Left lobe of liver (tissue), 2 donors: ENCODE measurements around the gene ADGRB3. TPM values are rescaled to one million over a fixed set of nuclear protein-coding genes. Genes with fewer than 3 reads are reported as not detected.

Experiments used
- ATAC-seq: fragments of 200-7000 bp; cut with Tn5 transposase; one replicate; pipeline ENCODE4 v1.9.1; 2020; ENCODE audit warnings: mild to moderate bottlenecking, moderate library complexity
- DNase-seq: peaks from one replicate; pipeline ENCODE4 v3.0.0-alpha.2; 2020; ENCODE audit warnings: low spot score
- total RNA-seq: library from RNA; stranded (reverse); gene quantifications from one replicate; pipeline ENCODE4 v1.2.1, GENCODE V29; 2021
- donor health status: DM: no; HTN: no; CAD: no; lungs with moderate emphysema.
- donor health status: DM: no; HTN: yes; CAD: no.

ADGRB3 gene
- total RNA-seq, 1 donor from 2014 or later, result 0.38 TPM

DNA sequence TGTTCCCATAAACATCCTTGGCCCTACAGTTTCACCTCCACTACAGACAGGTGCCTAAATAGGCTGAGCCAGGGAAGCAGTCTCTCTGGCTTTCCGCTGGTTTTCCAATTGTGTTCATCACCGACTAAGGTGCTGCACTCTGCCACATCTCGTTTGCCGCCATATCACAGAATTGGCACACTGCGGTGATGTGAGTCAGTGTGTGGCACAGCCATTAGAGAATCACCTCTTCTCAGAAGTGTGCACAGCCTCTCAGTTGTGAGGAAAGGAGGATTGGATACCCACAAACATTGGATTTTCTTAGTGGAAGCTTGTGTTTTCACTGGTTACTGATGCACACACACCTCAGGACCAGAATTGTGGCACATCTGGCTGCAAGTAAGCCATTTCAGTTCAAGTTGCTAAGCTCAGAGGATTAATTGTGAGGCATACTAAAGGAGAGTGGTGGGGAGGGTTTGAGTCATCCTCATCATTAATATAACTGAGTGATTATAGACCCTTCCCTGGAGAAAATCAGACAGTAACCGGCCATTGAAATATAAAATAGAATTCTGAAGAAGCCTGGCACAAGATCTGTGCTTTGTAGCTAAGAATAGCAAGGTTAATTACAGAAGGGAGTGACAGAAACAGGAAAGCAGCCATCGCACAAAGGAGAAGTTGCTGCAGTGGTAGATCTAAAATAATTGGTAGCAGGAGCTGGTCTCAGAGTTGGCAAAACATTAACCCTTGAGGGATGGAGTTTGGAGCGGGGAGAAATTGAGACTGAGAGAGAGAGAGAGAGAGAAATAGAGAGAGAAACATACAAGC lies 654.8 kb downstream of the ADGRB3 start:
- no peak for ATAC-seq
- DNase-seq, result no peak

DNA sequence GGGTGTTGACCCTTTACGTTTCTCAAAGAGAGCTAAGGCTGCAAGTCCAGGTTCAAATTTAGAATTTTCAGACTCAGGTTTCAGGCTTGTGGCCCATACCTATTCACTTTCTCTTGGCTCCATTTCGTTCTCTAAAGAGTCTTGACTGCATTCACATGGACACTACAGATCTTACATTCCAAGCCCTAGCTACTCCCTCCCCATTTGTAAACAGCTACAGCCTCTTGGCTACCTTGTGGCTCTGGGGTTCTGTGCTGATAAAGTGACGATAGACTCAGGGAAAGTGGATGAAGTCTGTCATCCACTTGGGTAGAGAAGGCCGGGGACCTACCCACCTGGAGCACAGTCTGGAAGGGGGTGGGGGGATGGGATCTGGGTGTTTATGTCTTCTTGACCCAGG lies 658.4 kb downstream of the ADGRB3 start:
- ATAC-seq (no peak), DNase-seq (no peak)

DNA sequence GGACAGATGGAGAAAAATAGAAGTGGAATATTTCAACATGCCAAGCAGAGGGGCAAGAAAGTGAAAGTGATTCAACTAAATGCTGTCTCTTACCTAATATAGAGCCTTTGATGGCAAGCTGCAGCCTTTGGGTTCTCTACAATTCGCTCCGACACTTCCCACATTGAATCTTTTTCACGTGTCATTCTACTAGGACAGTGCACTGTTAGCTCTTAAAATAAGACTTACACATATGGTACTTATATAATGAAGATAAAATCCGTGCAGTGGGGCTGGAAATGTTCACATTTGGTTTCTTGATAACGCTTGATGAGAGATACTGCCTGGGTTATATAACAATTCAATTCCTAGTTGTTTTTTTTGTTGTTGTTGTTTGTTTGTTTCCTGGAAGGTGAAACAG lies 659.3 kb downstream of the ADGRB3 start:
- DNase-seq (no peak), ATAC-seq (no peak)

DNA sequence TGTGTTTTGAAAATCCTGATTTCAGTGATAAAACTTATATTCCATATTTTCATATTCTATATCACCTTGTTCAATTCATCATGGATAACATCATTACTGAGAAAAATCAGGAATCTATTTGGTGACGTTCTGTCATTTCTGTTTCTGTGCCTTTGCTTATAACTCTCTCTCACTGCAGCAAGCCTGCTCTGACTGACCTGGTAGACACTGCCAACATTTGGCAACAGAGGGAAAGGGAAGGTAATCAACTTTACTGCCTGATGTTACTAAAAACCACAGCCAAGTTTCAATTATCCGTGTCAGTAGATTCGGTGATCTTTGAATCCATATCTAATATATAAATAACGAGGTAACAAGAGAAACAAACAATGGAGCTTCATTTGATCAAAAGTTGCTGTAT lies 659.8 kb downstream of the ADGRB3 start:
- ATAC-seq, result no peak

DNA sequence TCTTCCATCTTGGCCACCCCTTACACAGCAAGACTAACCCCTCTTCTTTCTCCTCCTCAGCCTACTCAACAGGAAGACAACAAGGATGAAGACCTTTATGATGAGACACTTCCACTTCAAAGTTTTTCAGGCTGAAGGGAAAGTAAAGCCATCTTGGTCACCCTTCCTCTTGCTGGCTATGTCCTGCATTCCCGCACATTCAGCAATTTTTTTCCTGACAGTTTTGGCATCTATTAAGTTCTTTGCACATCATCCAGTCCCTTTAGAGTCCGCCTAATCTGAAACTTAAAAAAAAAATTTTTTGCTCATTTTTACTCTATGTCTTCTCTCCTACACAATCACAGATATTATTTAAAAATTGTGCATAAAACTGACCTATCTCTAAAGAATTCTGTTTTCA lies 668.3 kb downstream of the ADGRB3 start:
- DNase-seq, result no peak
- no peak for ATAC-seq

More for the DNA sequence above, 659.8 kb downstream of the ADGRB3 start:
- no peak for DNase-seq

DNA sequence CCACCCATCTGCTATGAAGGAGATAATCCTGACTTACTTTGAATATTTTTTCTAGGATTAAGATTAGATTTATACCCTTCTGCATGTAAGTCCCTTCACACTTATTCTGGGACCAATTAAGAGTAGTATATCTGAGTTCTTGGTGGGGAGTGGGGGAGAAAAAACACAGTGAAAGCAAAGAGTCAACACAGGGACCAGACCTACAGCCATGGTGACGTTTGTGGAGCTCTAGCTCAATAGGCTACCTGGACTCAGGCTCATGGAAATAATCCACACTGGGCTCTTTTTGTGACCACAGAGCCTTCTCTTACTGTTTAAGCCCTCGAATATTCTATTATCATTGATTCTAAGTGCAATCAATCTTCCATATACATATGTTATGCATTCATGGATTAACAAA lies 670.4 kb downstream of the ADGRB3 start:
- DNase-seq (no peak), ATAC-seq (no peak)

DNA sequence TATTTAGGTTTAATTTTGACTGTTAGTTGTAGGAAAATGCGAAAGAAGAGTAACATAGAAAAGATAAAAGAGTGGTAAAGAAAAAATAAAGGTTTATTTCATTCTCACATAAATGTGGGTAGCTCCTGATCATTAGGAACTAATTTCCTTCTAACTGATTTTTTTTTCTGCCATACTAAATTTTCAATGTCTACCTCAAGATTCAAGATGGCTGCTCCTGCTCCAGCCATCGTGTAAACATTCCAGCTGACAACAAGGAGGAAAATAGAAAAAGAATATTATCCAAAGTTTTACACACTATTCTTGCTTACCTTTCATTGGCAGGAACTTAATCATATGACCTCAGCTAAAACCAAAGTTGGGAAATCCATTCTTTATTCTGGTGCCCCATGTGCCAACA lies 673.5 kb downstream of the ADGRB3 start:
- no peak for DNase-seq

DNA sequence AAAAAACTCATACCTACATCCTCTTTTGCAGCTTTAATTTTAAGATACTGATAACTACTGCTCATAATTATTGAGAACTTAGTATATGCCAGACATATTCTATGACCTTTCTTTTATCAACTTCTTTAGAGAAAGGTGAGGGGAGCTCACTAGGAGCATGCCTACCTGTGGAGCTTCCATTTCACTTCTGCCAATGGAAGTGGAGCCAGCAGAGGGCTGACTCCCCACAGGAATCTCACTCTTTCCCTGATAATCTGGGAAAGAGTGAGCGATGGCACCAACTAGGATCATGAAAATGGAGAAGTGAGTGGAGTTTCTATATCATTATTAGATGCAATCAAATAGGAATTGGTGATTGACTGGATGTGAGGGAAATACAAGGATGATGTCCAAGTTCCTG lies 676.8 kb downstream of the ADGRB3 start:
- no peak for DNase-seq
- no peak for ATAC-seq

More for the DNA sequence above, 673.5 kb downstream of the ADGRB3 start:
- no peak for ATAC-seq

DNA sequence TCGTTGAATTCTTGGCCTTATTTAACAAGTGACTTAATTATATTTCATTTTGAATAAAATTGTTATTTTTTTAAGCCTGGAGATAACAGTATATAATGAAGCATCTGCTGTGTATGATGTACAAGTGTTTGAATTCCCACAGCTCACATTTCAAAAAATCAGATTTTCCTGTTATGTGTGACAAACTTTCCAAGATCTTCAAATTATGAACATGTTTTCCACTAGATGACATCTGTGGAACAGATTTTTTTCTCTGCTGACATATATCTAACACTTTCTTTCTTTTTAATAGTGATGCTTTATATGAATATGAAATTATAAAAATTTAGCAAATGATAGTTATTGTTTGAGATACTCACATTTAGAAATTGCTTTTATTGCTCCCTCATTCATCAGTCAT lies 678.9 kb downstream of the ADGRB3 start:
- ATAC-seq, result no peak
- no peak for DNase-seq

DNA sequence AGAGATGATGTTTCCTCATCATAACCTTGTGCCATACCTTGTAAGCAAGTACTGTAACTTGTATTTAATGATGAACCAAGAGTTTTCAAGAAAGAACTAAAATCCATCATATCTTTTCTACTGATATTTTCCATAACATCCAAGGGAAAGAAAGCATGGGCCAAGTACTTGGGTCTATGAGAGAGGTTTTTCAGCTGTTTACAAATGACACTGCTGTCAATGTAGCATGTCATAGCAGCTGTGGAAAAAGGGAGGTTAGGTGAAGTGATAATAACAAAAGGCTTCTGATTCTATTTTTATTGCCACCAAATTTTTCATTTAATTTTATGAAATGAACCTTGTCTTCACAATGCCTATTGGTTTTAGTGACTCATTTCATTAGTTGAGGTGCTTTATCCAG lies 679.4 kb downstream of the ADGRB3 start:
- ATAC-seq (no peak), DNase-seq (no peak)

DNA sequence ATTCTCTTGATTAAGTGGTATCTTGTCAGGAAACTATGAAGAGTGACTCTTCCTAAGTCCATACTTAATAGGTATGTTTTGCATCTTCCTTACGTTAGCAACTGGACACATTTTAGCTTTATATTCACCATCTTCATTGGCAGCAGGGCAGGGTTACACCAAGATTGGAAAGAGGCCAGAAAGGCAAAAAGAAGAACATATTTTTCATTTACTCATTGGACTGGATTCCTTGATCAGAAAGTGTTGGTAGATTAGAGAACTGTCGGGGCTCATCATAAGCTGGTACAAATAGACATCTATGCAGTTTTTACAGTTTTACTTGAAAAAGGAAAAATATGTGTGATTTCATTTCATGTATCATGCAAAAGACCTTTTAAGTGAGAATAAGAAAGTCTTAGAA lies 696.8 kb downstream of the ADGRB3 start:
- no peak for DNase-seq
- ATAC-seq, result no peak

DNA sequence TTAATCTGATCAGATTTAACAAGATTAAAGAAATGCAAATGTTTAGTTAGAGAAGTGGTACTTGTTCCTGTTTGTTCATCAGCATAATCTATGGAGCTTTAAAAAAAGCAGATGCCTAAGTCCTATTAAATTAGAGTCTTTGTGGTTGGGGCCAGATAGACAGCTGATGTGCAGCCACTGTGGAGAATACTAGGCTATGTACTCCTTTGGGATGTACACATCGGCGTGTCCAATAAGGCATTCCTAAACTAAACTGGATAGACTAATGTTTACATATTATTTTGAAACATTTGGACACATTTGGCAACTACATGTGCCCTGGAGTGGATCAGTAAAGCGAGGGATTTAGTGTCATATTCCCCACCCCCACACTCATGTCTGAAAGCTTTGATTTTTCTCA lies 702.2 kb downstream of the ADGRB3 start:
- ATAC-seq, result no peak

DNA sequence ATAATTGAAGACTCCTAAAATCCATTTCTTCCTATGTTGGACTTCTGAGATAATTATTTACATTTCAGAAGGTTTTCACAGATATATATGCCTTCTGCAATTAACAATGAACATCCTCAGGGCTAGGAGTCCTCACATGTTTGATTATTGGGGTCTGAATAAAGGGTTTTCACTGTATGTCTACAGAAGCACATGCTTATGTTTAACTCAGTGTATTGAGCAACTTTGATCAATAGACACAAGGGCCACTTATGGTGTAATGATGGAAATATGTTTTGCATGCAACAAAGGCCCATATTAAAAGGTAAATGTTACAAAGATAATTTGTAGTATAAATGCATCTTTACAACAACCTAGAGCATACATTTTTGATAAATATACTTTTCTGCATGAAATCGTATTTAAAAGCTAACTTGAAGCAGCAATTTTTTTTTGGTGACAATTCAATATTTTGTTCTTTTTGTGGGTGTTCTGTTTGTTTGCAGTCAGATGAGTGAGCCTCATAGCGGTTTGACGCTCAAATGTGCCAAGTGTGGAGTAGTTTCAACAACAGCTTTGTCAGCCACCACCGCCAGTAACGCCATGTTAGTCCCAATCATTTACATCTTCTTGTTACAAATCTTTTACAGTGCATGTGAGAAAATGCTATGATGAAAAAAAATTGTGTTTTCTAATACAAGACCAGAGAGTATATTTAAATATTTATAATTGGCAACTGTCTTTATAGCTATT lies 703.5 kb downstream of the ADGRB3 start:
- ATAC-seq (no peak), DNase-seq (no peak)

More for the DNA sequence above, 702.2 kb downstream of the ADGRB3 start:
- DNase-seq, result no peak

DNA sequence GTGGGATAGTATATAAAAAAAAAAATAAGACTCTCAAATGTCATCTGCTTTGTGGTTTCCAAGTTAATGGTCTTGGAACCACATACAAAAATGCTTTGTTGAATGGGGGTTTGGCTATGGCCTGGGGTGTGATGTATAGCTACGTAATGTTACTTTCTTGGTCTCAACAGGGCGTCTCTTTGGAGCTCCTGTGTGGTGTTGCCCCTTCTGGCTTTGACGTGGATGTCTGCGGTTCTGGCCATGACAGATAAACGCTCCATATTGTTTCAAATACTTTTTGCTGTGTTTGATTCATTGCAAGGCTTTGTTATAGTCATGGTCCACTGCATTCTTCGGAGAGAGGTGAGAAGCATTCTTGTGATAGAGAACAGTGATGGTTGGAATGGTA lies 704.1 kb downstream of the ADGRB3 start:
- DNase-seq, result no peak
- ATAC-seq, result no peak

DNA sequence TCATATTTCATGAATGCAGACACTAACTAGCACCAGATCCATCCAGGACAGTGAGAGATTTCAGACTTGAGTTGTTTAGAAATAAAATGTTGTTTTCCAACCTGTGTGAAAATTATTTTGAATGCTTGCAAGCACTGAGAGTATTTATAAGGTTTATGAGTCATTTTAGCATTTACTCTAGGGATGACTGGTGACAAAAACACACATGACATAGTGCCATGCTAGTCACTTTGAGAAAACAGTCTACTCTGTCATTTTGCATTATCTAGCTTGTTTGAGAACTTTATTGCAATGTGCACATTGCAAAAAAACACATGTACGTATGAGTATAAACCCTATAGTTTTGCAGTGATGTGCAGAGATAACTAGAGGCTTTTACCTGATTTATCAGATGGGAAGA lies 705.1 kb downstream of the ADGRB3 start:
- DNase-seq (no peak), ATAC-seq (no peak)

DNA sequence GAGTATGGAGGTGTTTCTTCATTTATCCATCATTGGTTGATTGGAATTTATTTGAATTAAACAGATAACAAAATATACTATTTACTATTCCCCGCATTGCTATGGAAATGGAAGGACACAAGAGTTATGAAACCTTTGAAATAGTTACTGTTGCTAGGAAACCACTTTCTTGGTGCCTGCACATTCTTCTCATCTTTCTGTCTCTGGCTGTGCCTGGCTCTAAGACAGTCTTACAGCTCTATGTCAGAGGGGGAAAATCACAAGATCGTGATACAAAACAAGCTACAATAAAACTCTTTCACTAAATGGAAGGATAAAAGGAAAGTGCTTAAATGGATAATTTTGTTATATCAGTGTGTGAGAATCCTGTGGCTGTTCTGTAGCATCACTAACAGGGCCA lies 708.8 kb downstream of the ADGRB3 start:
- ATAC-seq (no peak), DNase-seq (no peak)

DNA sequence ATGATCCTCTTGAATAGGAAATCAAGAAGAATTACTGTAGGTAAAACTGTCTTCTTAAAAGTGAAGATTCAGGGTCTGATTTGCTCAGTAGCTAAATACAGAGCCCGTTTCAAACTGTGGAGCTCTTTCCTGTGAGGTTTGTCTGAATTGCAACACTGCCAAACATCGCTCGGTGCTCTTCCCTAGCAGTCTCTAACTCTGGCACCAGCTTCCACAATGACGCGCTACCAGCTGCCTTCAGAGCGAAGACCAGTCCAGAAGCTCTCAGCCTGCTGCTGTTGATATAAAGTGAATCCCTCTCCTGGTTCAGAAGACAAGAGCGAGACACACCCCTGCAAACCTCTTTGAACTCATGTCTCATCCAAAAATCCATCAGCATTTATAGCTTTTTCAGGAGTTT lies 714.7 kb downstream of the ADGRB3 start:
- no peak for DNase-seq
- no peak for ATAC-seq

DNA sequence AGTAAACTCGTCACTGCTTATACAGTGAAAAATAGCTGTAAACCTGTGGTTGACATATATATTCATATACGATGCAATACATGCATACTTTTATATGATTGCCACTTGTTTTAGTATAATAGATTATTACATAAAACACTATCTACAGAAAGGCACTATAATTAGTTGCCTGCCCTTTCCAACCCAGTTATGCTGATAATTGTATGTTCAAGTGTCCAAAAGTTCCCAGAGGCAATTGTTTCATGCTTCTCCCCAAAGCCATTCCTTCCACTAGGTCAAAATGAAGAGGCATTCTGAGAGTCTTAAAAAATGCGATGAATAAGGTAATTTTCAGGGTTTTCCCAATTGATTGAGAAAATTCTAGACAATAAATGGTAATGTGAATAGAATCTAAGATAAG lies 727.1 kb downstream of the ADGRB3 start:
- ATAC-seq (no peak), DNase-seq (no peak)

DNA sequence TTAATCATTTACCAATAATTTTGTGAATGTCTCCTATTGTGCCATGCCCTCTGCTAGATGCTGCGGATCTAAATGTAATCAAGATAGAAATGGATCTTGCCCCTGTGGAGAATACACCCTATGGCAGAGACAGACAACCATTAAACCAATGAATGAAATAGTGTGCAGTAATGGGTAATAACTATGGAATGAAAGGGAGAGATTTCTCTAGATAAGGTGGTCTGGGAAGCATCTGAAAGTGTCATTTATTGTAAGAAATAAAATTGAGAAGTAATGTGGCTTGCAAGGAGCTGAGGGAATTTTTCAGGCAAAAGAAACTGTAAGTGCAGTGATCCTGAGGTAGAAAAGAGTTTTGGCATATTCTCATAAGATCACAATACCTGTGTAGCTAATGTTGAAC lies 731.7 kb downstream of the ADGRB3 start:
- ATAC-seq (no peak), DNase-seq (no peak)

DNA sequence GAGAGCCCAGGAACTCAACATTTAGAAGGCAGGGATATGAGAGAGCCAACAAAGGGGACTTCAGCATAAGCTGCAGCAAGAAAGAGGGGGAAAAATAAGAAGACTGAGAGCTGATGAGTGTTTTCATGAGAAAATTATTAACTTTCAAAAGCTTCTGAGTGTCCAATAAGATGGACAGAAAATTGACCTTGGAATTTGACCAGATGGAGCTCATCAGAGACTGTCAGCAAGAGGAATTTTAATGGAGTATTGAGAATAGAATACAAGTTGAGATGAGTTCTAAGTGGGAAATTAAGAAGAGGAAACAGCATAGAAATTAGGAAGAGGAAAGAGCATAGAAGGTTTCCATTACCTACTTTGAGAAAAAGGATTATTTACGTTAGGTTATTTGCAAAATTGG lies 733.5 kb downstream of the ADGRB3 start:
- ATAC-seq (no peak), DNase-seq (no peak)

DNA sequence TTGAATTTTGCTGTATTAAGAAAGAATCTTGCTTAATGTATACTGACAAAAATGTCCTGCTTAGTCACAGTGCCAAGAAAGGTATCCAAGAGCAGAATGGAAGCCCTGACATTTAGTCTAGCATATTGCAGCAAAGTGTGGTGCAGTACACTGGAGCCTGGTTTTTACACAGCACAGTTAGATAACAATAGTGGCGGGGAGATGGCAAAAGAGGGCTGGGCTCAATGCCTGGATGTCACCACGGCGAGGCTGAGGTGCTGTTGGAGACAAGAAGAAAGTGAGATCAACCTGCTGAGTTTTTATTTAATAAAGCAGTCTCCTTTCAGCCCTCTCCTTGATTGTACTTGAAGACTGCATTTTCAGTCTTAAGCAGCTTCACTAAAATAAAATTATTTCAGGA lies 735.7 kb downstream of the ADGRB3 start:
- ATAC-seq, result no peak
- DNase-seq, result no peak

DNA sequence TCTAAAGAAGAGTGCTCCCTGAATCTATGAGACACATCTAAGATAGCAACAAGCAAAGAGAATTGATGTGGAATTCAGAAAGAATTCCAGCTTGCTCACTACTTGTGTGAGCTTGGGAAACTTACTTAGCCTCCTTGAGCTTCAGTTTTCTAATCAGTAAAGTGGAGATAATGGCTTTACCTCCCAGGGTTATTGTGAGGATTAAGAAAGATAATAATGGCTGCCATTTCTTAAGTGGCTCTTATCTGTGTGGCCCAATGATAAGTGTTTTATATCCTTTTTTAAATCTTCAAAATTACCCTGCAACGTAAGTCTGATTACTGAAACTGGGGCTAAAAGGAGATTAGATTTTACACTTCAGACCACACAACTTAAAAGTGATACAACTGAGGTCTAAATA lies 743.2 kb downstream of the ADGRB3 start:
- no peak for DNase-seq
- no peak for ATAC-seq

DNA sequence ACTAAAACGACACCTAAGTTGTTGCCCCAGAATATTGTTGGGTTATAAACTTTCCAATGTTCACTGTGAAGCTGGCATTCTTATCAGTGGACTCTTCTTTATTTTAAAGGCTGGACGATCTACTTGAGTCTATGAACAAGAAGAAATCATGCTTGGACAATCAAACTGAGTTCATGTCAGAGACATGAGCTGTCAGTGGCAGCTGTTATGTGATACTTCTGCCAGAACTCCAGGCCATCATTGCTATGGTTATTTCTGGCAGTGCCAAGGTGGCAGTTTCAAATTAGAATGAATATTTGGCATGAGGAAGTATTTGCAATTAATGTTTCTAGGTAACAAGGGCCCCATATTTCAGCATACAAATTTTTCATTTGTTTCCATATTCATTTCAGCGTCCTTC lies 744.4 kb downstream of the ADGRB3 start:
- no peak for ATAC-seq
- no peak for DNase-seq
